Mucosa of descending colon (tissue), 3 donors: ENCODE data around the gene B4GALT1. TPM values are rescaled to one million over a fixed set of nuclear protein-coding genes. Genes with fewer than 3 reads are reported as not detected.

Experiments
- ATAC-seq: fragments of 200-7000 bp; cut with Tn5 transposase; one replicate; pipeline ENCODE4 v1.9.1; 2020; ENCODE audit warnings: mild to moderate bottlenecking, moderate library complexity
- DNase-seq, 3 donors: peaks; one replicate each; pipeline ENCODE4 v3.0.0-alpha.2; 2020
- H3K36me3 ChIP-seq: fragments of 200-600 bp; one replicate; pipeline ENCODE4 v1.8.0; 2021; ENCODE audit warnings: low read depth, mild to moderate bottlenecking
- H3K4me1 ChIP-seq: fragments of 200-600 bp; one replicate; pipeline ENCODE4 v1.8.0; 2021; ENCODE audit warnings: low read depth, mild to moderate bottlenecking
- H3K4me3 ChIP-seq: fragments of 200-600 bp; one replicate; pipeline ENCODE4 v1.8.0; 2021; ENCODE audit warnings: mild to moderate bottlenecking
- H3K9me3 ChIP-seq: fragments of 200-600 bp; one replicate; pipeline ENCODE4 v1.8.0; 2021; ENCODE audit warnings: mild to moderate bottlenecking
- CTCF ChIP-seq: fragments of 200-600 bp; IDR thresholded peaks from one replicate; pipeline ENCODE4 v1.8.0; 2022; ENCODE audit warnings: antibody characterized with exemption, mild to moderate bottlenecking
- intact Hi-C, 2 donors: fragments of 100-400 bp; cut with DNase I in 1 of 2; cut with micrococcal nuclease in 1 of 2; formaldehyde crosslinking; loops; one replicate each; pipeline versions ENCODE4 v1.11.0 to v1.11.1; 2022; cut with DNase I, micrococcal nuclease
- long read RNA-seq, 2 donors: library from polyadenylated mRNA; unstranded; transcript quantifications; one replicate each; pipeline ENCODE4 v2.0.0, GENCODE V29; 2019 to 2021
- total RNA-seq, 3 donors: library from RNA; stranded (reverse); fragmentation: NEBNext Ultra II Directional in 2 of 3; extraction: Animal tissue kit (Norgen Biotek cat#: 25700) in 2 of 3; gene quantifications; one replicate each; pipeline versions ENCODE4 v1.2.1 to v1.2.4, GENCODE V29; 2021 to 2023
- donor health status: DM: no; HTN: no; CAD: no; lungs with moderate emphysema.
- donor health status: DM: no; HTN: no; CAD: no.
- donor health status: DM: no; HTN: yes; CAD: no.

Gene B4GALT1
- 100 to 1,000 TPM in 2 of 3 donors, 10 to 100 TPM in 1; 66.0 to 203 (median 103) TPM for total RNA-seq
- long read RNA-seq, donor 1, full-length matches to known transcripts: 11 of 21 reads
- long read RNA-seq, donor 1, partial matches to known transcripts: 0 of 21 reads
- long read RNA-seq, donor 1, other reads (novel, unspliced or antisense): 10 of 21 reads
- long read RNA-seq, donor 2, full-length matches to known transcripts: 6 of 71 reads
- long read RNA-seq, donor 2, partial matches to known transcripts: 7 of 71 reads
- long read RNA-seq, donor 2, other reads (novel, unspliced or antisense): 58 of 71 reads

- Histone ChIP-seq H3K4me3 (peak within 1 kb of the TSS; percentile 54), H3K9me3 (no peaks in the 10 kb centered on the region), H3K36me3 (no peaks in the 10 kb centered on the region), H3K4me1 (peaks cover 31% of the 10 kb centered on the region)
- ATAC-seq (peak; percentile 85), DNase-seq (peak; percentile 96 to 99 (median 98))
- peak; percentile 13 for TF ChIP-seq CTCF
- intact Hi-C loops: no loop called here
These were observed at the start of gene B4GALT1 for GRCh38 chr9:33167084-33167971. B4GALT1 (minus strand) TSS chr9:33167336; CDS start chr9:33167169, 167 bp downstream.

- H3K4me1 ChIP-seq: peaks cover 13% of the 10 kb centered on the region
- TF ChIP-seq CTCF: no peak
- H3K36me3 ChIP-seq: no peaks in the 10 kb centered on the region
- no peaks in the 10 kb centered on the region for H3K9me3 ChIP-seq
- no peak overlapping the region for H3K4me3 ChIP-seq
- ATAC-seq: peak; percentile 90
- DNase-seq: no peak
- intact Hi-C loops: no loop called here
These were observed 44.7 kb upstream of the B4GALT1 start for GRCh38 chr9:33211695-33212393.

DNA sequence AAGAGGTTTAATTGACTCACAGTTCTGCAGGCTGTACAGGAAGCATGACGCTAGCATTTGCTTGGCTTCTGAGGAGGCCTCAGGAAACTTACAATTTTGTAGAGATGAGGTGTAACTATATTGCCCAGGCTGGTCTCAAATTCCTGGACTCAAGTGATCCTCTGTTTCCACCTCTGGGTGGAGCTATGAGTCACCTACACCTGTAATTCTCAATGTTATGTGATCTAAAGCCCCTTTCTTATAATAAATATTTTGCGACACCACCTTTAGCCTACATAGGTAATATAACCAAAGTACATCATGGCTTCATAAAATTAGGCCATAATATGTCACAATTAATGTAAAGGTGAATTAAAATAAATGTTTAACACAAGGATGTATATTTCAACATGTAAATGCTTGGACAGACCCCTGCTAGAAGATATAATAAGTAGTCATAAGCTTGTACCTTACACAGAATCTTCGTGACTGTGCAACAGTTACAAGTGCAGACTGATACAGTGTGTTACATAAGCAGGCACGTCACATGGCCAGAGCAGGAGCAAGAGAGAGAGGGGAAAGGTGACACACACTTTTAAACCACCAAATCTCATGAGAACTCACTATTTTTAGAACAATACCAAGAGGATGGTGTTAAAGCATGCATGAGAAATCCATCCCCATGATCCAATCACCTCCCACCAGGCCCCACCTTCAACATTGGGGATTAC lies 43.0 kb upstream of the B4GALT1 start:
- peak; percentile 50 for ATAC-seq
- H3K4me3 ChIP-seq: no peak overlapping the region
- no peak for DNase-seq
- intact Hi-C loops: no loop called here
- no peaks in the 10 kb centered on the region for H3K36me3 ChIP-seq
- peaks cover 13% of the 10 kb centered on the region for H3K4me1 ChIP-seq
- no peak for TF ChIP-seq CTCF
- H3K9me3 ChIP-seq: no peaks in the 10 kb centered on the region

GRCh38 chr9:33209394-33209793 lies 42.3 kb upstream of the B4GALT1 start:
- intact Hi-C loops: no loop called here
- Histone ChIP-seq H3K36me3 (no peaks in the 10 kb centered on the region), H3K4me1 (peaks cover 13% of the 10 kb centered on the region), H3K4me3 (no peak overlapping the region), H3K9me3 (no peaks in the 10 kb centered on the region)
- ATAC-seq: no peak
- no peak for DNase-seq
- TF ChIP-seq CTCF: no peak
